GM21423 (cell line): ENCODE results near the gene NSUN6.
A peak's percentile ranks its signal among the peaks of the same experiment; 100 is the strongest.
"Not testable (repeated sequence)": the region's sequence is repeated elsewhere in the genome, so short reads cannot be mapped to it uniquely, and the experiment has no call there.

Experiments used
- ATAC-seq: cut with Tn5 transposase; IDR thresholded peaks from one replicate; pipeline ENCODE4 v1.9.1; 2021; ENCODE audit warnings: mild to moderate bottlenecking, moderate library complexity; ENCODE audit not compliant: unreplicated experiment

The NSUN6 gene

DNA sequence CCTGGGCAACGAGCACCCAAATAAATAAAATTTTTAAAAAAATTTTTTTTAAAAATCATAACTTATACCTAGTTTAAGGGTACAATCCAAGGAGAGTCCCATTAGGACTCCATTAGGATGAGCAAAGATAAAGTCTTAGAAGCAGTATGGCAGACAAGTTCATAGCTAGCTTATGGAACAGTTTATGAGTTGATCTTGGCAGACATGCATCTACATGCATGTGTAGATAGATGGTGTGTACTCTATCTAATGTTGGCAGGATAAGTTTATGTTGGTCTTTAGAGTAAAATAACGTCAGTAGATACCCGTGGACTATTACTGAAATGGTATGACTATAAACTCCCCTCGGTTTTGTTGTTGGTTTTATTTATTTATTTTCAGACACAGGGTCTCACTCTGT lies 40.2 kb downstream of the NSUN6 start:
- no peak for ATAC-seq

DNA sequence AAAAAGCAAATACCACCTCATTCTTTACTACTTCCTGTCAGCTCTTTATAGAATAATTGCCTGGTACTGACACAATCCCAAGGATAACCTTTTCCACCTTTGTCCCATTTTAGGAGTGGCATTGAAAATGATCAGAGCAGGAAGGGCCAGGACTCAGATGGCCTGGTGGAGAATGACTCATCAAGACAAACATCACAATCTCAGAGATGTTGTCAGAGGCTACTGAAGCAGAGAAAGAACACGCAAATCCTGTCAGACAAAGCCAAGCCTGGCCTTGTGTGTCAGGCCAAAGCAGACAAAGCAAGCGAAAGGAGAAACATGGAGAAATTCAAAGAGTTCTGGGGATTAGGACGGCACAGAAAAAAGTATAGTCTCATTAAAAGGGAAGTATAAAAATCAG lies 40.9 kb downstream of the NSUN6 start:
- no peak for ATAC-seq

DNA sequence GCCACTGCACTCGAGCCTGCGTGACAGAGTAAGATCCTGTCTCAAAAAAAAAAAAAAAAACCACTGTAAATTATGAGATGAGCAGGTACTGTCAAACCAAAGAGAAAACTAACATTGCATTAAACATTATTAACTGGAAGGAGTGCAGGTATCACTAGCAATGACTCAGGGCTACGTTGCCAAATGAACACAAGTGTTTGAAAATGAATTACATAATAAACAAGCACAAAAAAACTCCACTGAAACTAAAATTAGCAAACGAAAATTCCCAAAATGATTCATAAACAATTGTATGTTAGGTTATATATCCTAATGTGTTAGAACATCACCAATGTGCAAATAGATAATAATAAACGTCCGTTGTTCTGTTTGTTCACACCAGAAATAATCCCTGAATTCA lies 42.8 kb downstream of the NSUN6 start:
- no peak for ATAC-seq

DNA sequence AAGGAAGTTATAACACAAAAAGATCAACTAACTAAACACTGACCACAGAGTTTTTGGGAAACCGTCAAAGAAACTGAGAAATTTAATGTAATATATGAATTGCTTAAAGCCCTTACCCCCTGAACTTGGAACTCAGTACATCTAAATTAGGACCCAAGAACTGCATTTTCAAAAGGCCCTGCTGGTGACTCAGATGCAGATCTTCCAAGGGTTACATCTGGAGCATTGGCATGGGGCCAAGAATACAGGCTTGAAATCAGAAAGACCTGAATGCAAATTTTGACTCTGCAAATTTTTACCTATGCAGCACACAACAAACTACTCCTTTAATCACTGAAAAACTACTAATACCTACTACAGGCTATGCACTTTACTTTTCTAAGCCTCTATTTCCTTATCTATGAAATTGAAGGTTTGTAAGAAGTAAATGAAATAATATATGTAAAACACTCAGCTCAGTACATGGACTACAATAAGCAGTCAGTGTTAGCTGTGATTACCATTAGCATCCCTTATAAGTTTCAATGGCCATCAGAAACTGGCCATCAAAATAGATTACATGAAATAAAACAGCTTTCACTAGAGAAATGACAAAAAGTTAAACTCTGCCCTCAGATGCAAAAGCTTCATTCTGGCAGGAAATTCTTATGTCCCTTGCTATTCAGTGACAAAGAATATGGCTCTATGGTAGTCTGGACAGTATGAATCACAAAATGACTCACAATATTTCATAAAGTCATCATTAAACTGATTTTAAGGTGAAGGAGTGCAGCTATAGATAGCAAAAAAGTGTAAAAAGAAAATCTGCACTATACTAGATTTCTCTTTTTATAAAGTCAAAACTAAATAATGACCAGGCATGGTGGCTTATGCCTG lies 43.6 kb downstream of the NSUN6 start:
- ATAC-seq, result no peak

DNA sequence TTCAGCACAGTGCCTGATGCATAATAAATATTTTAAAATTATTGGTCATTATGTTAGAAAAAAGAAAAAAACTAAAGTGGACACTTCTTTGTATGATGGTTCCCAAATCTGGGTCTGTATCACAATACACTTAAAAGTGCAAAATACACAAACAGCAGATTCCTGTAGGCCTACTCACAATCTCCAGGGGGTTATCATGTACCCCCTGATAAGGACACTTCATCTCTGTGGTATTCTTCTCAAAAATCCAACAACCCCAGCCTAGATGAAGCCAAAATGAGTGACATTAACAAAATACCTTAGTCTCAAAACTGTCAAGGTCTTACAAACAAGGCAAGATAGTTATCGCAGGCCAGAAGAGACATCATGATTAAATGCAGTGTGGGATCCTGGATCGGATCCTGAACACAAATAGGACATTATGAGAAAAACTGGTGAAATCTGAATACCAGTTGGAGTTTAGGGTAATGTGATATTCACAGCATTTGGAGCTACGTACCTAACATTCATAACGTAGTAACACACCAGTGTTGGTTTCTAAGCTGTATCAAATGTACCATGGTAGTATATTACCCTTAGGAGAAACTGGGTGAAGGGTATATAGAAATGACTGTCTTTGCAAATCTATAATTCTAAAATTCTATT lies 45.2 kb downstream of the NSUN6 start:
- no peak for ATAC-seq

DNA sequence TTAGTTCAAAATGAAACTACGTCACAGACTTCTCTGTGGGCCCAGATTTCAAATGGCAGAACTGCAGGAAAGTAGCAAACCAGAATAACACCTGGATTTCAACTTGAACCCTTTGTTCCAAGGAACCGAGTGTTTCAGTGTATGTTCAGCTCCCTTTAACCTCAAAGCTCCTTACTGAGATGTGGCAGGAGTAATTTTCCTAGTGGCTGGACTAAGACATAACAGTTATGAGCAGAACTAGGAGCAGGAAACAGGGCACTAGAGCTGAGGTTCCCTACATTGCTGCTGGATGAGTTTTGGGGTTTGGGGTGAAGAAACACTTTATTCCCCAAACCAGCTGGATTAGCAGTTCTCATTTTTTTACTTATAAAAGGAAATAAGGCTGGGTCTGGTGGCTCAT lies 50.1 kb downstream of the NSUN6 start:
- ATAC-seq, result no peak

DNA sequence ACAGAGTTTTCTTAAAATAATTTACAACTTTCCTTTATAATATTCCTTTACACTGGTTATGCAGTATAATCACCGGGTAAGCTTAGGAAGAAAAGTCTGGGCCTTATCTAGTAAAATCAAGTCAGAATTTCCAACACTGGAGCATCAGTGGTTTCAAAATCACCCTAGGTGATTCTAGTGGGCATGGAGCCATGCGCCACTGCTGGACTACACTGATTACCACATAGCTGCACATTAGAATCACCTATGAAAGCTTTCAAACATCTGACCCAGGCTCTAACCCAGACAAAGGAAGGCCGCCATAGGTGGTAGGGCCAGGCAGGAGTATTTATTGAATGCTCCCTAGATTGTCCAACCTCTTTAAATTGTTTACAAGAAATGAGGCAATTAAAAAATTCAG lies 52.0 kb downstream of the NSUN6 start:
- ATAC-seq, result no peak

DNA sequence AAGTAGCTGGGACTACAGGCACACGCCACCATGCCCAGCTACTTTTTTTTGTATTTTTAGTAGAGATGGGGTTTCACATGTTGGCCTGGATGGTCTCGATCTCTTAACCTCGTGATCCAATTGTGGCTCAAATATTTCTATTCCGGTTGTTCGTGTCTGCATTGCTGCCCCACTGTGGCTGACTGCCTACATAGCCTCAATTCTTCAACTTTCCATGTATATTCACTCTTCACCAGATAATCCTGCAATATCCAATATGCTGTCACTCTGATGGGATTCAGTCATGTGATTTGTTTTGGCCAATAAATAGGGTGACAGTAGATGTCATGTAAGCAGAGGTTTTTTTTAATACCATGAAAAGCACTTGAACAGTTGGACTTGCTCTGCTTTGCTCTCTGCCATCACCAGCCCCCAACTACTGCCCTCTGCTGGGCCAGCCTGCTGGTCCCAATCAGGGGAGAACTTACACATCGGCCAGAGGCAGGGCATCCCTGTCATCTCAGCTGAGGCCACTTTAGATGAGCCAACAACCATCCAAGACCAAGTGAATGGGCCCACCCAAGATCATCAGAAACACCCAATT lies 56.7 kb downstream of the NSUN6 start:
- ATAC-seq, result no peak

DNA sequence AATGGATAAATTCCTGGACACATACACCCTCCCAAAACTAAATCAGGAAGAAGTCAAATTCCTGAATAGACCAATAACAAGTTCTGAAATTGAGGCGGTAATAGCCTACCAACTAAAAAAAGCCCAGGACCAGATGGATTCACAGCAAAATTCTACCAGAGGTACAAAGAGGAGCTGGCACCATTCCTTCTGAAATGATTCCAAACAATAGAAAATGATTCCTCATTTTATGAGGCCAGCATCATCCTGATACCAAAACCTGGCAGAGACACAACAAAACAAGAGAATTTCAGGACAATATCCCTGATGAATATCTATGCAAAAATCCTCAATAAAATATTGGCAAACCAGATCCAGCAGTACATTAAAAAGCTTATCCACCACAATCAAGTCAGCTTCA lies 60.2 kb downstream of the NSUN6 start:
- not testable (repeated sequence) for ATAC-seq

DNA sequence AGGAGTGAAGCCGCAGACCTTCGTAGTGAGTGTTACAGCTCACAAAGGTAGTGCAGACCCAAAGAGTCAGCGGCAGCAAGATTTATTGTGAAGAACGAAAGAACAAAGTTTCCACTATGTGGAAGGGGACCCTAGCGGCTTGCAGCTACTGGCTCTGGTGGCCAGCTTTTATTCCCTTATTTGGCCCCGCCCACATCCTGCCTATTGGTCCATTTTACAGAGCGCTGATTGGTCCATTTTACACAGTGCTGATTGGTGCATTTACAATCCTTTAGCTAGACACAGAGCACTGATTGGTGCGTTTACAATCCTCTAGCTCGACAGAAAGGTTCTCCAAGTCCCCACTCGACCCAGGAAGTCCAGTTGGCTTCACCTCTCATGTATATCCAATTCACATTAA lies 64.8 kb downstream of the NSUN6 start:
- ATAC-seq, result not testable (repeated sequence)

DNA sequence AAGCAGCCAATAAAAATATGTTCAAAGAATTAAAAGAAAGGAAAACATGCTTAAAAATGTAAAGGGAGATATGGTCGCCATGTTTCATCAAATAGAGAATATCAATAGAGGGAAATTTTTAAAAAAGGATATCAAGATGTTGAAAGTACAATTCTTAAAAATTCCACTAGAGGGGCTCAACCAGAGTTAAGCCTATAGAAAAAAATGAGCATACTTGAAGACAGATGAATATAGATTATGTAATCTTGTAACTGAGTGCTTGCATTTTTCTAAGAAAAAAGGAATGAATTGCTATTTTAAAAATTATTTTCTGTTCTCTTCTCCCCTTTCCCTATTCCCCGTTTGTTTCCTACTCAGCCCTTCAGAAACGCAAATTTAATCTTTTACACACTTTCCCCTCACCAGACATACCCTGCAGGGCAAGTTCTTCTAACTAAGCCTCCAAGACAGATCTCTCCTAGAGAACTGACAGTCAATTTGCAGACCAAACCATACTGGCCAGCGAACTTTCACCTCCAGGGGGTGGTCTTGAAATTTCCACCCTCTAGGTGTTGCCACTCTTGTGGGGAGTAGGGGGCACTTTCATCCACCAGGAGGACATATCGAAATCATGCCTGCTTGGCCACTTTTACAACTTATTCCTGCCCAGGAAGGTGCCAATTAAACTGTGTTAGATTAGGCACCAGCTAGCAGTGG lies 67.7 kb downstream of the NSUN6 start:
- ATAC-seq, result no peak

DNA sequence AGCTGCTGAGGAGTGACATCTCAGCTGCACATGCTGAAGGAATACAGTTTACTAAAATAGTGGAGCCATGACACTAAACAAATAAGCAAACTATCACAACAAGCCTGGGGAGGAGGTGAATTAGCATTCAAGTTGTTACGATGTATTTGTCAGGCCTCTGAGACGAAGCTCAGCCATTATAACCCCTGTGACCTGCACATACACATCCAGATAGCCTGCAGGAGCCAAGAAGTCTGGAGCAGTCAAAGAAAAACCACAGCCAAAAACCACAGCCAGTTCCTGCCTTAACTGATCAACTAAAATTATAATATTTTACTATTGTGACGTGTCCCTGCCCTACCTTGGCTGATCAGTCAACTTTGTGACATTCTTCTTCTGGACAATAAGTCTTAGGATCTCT lies 68.6 kb downstream of the NSUN6 start:
- ATAC-seq, result peak; percentile 72

DNA sequence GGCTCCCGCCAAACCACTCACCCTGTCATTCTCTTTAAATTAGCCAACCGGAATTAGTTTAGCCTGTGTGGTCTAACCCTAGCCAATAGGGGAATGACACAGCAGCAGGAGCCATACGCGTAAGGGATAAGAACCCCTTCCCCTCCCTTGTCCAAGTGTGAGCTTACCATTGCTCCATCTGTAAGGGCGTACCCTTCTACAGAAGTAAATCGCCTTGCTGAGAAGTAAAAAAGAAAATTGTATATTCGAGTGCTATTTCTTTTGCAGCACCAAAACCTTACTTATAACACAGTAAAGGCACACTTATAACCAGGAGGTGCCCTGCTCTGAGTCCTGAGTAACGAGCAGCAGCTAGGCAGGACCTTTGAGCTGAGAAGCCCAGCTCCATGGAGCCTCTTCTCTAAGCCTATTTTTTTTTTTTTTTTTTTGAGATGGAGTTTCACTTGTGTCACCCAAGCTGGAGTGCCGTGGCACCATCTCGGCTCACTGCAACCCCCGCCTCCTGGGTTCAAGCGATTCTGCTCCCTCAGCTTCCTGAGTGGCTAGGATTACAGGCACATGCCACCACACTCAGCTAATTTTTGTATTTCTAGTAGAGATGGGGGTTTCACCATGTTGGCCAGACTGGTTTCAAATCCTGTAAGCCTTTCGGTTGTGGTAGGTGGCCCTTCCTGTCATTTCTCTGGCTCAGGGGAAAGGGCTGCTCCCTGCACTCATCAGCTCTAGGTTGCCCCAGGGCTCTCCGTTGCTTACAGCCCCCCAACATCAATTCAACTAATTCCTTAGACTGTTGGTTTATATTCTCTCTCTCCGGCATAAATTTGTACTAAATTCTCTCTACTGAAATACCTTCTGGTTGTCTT lies 73.3 kb downstream of the NSUN6 start:
- ATAC-seq, result no peak

DNA sequence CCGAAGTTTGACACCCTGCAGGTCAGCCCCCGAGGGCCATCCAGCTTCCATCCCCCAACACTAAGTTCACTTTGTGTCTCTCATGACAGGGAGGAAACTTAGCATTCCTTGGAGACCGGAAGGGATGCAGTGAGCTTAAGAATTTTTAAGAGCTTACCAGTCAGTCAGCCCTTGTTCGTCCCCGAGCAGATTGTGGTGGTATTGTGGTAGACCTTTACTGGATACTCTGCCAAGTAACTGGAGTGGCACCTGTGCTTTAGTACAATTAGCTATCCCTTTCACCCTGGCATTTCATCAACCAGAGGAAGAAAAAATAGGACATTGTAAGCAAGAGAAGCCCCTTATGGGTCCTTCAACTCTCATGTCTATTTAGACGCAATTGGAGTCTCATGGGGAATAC lies 74.8 kb downstream of the NSUN6 start:
- no peak for ATAC-seq

DNA sequence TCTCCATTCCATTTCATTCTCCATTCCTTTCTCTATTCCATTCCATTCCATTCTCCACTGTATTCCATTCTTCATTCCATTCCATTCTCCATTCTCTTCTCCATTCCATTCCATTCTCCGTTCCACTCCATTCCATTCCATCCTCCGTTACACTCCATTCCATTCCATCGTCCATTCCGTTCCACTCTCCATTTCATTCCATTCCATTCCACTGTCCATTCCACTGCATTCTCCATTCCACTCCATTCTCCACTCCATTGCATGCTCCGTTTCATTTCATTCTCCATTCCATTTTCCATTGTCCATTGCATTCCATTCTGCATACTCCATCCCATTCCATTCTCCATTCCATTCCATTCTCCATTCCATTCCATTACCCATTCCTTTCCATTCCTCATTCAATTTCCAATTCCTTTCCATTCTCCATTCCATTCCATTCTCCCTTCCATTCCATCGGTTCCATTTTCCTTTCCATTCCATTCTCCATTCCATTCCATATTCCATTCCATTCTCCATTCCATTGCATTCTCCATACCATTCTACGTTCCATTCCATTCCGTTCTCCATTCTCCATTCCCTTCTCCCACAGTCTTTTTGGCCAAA lies 78.3 kb downstream of the NSUN6 start:
- no peak for ATAC-seq

DNA sequence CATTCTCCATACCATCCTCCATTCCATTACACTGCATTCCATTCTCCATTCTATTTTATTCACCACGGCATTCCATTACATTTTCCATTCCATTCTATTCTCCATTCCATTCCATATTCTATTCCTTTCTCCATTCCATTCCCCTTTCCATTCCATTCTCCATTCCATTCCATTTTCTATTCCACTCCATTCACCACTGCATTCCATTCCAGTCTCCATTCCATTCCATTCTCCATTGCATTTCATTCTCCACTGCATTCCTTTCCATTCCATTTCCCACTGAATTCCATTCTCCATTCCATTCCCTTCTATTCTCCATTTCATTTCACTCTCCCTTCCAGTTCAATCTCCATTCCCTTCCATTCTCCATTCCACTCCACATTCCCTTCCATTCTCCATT lies 79.6 kb downstream of the NSUN6 start:
- no peak for ATAC-seq

DNA sequence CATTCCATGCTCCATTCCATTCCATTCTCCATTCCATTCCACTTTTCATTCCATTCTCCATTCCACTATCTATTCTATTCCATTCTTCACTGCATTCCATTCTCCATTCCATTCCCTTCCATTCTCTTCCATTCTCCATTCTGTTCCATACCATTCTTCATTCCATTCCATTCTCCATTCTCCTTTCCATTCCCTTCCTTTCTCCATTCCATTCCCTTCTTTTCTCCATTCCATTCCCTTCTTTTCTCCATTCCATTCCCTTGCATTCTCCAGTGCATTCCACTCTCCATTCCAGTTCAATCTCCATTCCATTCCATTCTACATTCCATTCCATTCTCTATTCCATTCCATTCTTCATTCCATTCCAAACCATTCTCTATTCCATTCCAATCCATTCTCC lies 80.3 kb downstream of the NSUN6 start:
- no peak for ATAC-seq

DNA sequence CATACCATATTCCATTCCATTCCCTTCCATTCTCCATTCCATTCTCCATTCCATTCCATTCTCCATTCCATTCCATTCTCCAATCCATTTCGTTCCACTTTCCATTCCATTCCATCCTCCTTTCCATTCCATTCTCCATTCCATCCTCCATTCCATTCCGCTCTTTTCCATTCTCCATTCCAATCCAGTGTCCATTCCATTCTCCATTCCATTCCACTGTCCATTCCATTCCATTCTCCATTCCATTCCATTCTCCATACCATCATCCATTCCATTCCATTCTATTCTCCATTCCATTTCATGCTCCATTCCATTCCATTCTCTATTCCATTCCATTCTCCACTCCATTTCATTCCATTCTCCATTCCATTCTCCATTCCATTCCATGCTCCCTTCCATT lies 81.0 kb downstream of the NSUN6 start:
- ATAC-seq, result not testable (repeated sequence)

DNA sequence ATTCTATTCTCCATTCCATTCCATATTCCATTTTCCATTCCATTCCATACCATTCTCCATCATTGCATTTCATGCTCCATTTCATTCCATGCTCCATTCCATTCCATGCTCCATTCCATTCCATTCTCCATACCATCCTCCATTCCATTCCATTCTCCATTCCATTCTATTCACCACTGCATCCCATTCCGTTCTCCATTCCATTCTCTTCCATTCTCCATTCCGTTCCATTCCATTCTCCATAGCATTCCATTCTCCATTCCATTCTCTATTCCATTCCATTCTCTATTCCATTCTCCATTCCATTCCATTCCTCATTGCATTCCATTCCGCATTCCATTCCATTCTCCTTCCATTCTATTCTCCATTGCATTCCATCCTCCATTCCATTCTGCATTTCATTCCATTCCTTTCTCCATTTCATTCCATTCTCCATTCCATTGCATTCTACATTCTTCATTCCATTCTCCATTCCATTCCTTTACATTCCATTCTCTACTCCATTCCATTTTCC lies 84.0 kb downstream of the NSUN6 start:
- ATAC-seq, result no peak

DNA sequence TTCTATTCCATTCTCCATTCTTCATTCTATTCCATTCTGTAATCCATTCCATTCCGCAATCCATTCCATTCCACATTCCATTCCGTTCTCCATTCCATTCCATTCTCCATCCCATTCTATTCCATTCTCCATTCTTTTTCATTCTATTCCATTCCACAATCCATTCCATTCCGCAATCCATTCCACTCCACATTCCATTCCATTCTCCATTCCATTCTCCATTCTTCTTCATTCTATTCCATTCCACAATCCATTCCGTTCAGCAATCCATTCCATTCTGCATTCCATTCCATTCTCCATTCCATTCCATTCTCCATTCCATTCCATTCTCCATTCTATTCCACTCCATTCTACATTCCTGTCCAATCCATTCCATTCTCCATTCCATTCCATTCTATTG lies 85.2 kb downstream of the NSUN6 start:
- no peak for ATAC-seq
